Right cardiac atrium (tissue), 5 donors: ENCODE measurements around the gene CYP26C1. TPM values are rescaled to one million over a fixed set of nuclear protein-coding genes. Genes with fewer than 3 reads are reported as not detected.

Source experiments
- ATAC-seq, 2 donors: fragments of 200-7000 bp; cut with Tn5 transposase; one replicate each; pipeline versions ENCODE4 v1.8.0 to v1.9.1; 2020; ENCODE audit warnings: moderate library complexity in 2 of 2, mild to moderate bottlenecking in 1 of 2
- DNase-seq, 3 donors: peaks; one replicate each; pipeline ENCODE4 v3.0.0-alpha.2; 2020
- H3K27ac ChIP-seq: one replicate; pipeline ENCODE4 v1.5.1; 2013; ENCODE audit warnings: mild to moderate bottlenecking, low read length, control low read depth, moderate library complexity
- H3K27me3 ChIP-seq: one replicate; pipeline ENCODE4 v1.6.1; 2013; ENCODE audit not compliant: control insufficient read depth, insufficient read depth
- H3K4me1 ChIP-seq: one replicate; pipeline ENCODE4 v1.6.1; 2013; ENCODE audit warnings: low read length; ENCODE audit not compliant: control insufficient read depth, insufficient read depth
- H3K4me3 ChIP-seq: one replicate; pipeline ENCODE4 v1.5.1; 2013; ENCODE audit warnings: low read length, control low read depth
- H3K9me3 ChIP-seq: one replicate; pipeline ENCODE4 v1.6.1; 2013; ENCODE audit warnings: low read length; ENCODE audit not compliant: control insufficient read depth
- WGBS: extraction: QIAGEN DNeasy Blood & Tissue Kit; methylation state at CpG from one replicate; pipeline ENCODE4 v1.1.7; 2013; 5-methylcytosine and 5-hydroxymethylcytosine counted together
- intact Hi-C, 4 donors: fragments of 100-400 bp; cut with DNase I; formaldehyde crosslinking; loops; one replicate each; pipeline versions ENCODE4 v1.11.0 to v1.14.0; 2022 to 2023
- polyA plus RNA-seq: library from polyadenylated mRNA; stranded (reverse); fragments of 200-250 nt; gene quantifications from one replicate; pipeline ENCODE4 v1.2.3, GENCODE V29; 2013
- total RNA-seq, 4 donors: library from RNA; stranded (reverse); fragmentation: NEBNext Ultra II Directional; extraction: Animal tissue kit (Norgen Biotek cat#: 25700); gene quantifications; one replicate each; pipeline ENCODE4 v1.2.1, GENCODE V29; 2021
- donor health status: healthy with polysubstance abuse.
- donor health status: DM: no; HTN: yes; CAD: no.
- donor health status: DM: no; HTN: no; CAD: no.
- donor health status: DM: no; HTN: yes; CAD: no; lungs with severe emphysema.
- donor health status: DM: yes; HTN: yes; CAD: no.

The CYP26C1 gene
- total and polyA plus RNA-seq, 5 donors: 0.02 to 0.09 TPM; not detected in 3

- no peak for ATAC-seq
- Histone ChIP-seq H3K4me1 (peaks cover 5% of the 10 kb centered on the region), H3K27me3 (no peaks in the 10 kb centered on the region), H3K9me3 (no peaks in the 10 kb centered on the region), H3K27ac (no peak overlapping the region), H3K4me3 (peak overlapping the region; percentile 55)
- intact Hi-C loops: no loop called here
- 1% methylated on average over 27 of the region's 27 CpGs for WGBS
- no peak for DNase-seq
These were observed 11.7 kb downstream of the CYP26C1 start for GRCh38 chr10:93072225-93072712.

- Histone ChIP-seq H3K4me1 (peaks cover 5% of the 10 kb centered on the region), H3K27ac (no peak overlapping the region)
These were observed 12.3 kb downstream of the CYP26C1 start for GRCh38 chr10:93072713-93073538.

GRCh38 chr10:93073539-93074146 is 13.0 kb downstream of the CYP26C1 start, which contains the start of gene CYP26A1:
Gene CYP26A1, plus strand, starts transcription at chr10:93073893. Its CDS starts 42 bp downstream, at chr10:93073935.
- no peaks in the 10 kb centered on the region for H3K27me3 ChIP-seq
- ATAC-seq: no peak
- WGBS: under 1% methylated on average over 52 of the region's 52 CpGs
- peak in 1 of 3 donors; percentile 29 for DNase-seq
- peak within 1 kb of the TSS; percentile 47 for H3K4me3 ChIP-seq
- peaks cover 5% of the 10 kb centered on the region for H3K4me1 ChIP-seq
- H3K27ac ChIP-seq: no peak within 1 kb of the TSS
- intact Hi-C loops: no loop called here
- H3K9me3 ChIP-seq: no peaks in the 10 kb centered on the region

More at GRCh38 chr10:93072713-93073538, 12.3 kb downstream of the CYP26C1 start:
- peak in 1 of 3 donors; percentile 32 for DNase-seq
- Histone ChIP-seq H3K4me3 (peak overlapping the region; percentile 55), H3K9me3 (no peaks in the 10 kb centered on the region), H3K27me3 (no peaks in the 10 kb centered on the region)
- ATAC-seq: peak in 1 of 2 donors; percentile 18
- intact Hi-C loops: no loop called here
- 4% methylated on average over 34 of the region's 34 CpGs for WGBS

- intact Hi-C loops: no loop called here
- H3K9me3 ChIP-seq: no peaks in the 10 kb centered on the region
- H3K27me3 ChIP-seq: no peaks in the 10 kb centered on the region
- peak in 1 of 3 donors; percentile 38 for DNase-seq
- 1% methylated on average over 40 of the region's 40 CpGs for WGBS
- H3K4me3 ChIP-seq: peak overlapping the region; percentile 47
- H3K4me1 ChIP-seq: peaks cover 5% of the 10 kb centered on the region
- no peak overlapping the region for H3K27ac ChIP-seq
- ATAC-seq: no peak
These were observed 13.6 kb downstream of the CYP26C1 start for GRCh38 chr10:93074147-93074596.

GRCh38 chr10:93074597-93075368 is 14.2 kb downstream of the CYP26C1 start:
- no peak overlapping the region for H3K27ac ChIP-seq
- intact Hi-C loops: no loop called here
- H3K4me1 ChIP-seq: peaks cover 5% of the 10 kb centered on the region
- ATAC-seq: no peak
- DNase-seq: peak in 2 of 3 donors; percentile 35 to 45
- no peak overlapping the region for H3K4me3 ChIP-seq
- WGBS: 2% methylated on average over 67 of the region's 67 CpGs
- no peaks in the 10 kb centered on the region for H3K27me3 ChIP-seq
- no peaks in the 10 kb centered on the region for H3K9me3 ChIP-seq

- 25% methylated on average over 25 of the region's 25 CpGs for WGBS
- no peak overlapping the region for H3K4me3 ChIP-seq
- no peak overlapping the region for H3K27ac ChIP-seq
- H3K27me3 ChIP-seq: no peaks in the 10 kb centered on the region
- ATAC-seq: no peak
- intact Hi-C loops: no loop called here
- no peaks in the 10 kb centered on the region for H3K9me3 ChIP-seq
- no peak for DNase-seq
- peaks cover 5% of the 10 kb centered on the region for H3K4me1 ChIP-seq
These were observed 15.0 kb downstream of the CYP26C1 start for GRCh38 chr10:93075369-93076221.

GRCh38 chr10:93076871-93077270 is 16.3 kb downstream of the CYP26C1 start:
- Histone ChIP-seq H3K27ac (no peak overlapping the region), H3K27me3 (no peaks in the 10 kb centered on the region), H3K4me1 (peaks cover 5% of the 10 kb centered on the region), H3K9me3 (no peaks in the 10 kb centered on the region), H3K4me3 (no peak overlapping the region)
- no peak for DNase-seq
- WGBS: 59% methylated on average over 2 of the region's 2 CpGs
- intact Hi-C loops: no loop called here
- ATAC-seq: no peak

GRCh38 chr10:93077860-93078337 is 17.3 kb downstream of the CYP26C1 start:
- H3K4me1 ChIP-seq: peaks cover 5% of the 10 kb centered on the region
- no peak overlapping the region for H3K27ac ChIP-seq
- DNase-seq (no peak), ATAC-seq (no peak)
- no peaks in the 10 kb centered on the region for H3K27me3 ChIP-seq
- no peaks in the 10 kb centered on the region for H3K9me3 ChIP-seq
- 68% methylated on average over 5 of the region's 5 CpGs for WGBS
- intact Hi-C loops: no loop called here
- H3K4me3 ChIP-seq: no peak overlapping the region

- no peaks in the 10 kb centered on the region for H3K27me3 ChIP-seq
These were observed 19.2 kb downstream of the CYP26C1 start for GRCh38 chr10:93079663-93080349.

More at GRCh38 chr10:93079663-93080349, 19.2 kb downstream of the CYP26C1 start:
- H3K9me3 ChIP-seq: no peaks in the 10 kb centered on the region
- H3K27ac ChIP-seq: no peak overlapping the region
- 61% methylated on average over 9 of the region's 9 CpGs for WGBS
- no peak overlapping the region for H3K4me3 ChIP-seq
- DNase-seq (peak in 1 of 3 donors; percentile 31), ATAC-seq (no peak)
- intact Hi-C loops: loop anchor here (2.0 to 10.0 kb wide), 5 partner anchors 205 to 272 kb away; no protein-coding TSS in a partner anchor
- H3K4me1 ChIP-seq: no peaks in the 10 kb centered on the region
